Superior temporal gyrus (tissue), 1 donor: ENCODE results near the gene PTGER1.
A peak's percentile ranks its signal among the peaks of the same experiment; 100 is the strongest.
"Not testable (repeated sequence)": the region's sequence is repeated elsewhere in the genome, so short reads cannot be mapped to it uniquely, and the experiment has no call there.

Source experiments
- DNase-seq: peaks from one replicate; pipeline ENCODE4 v3.0.0-alpha.2; 2016; ENCODE audit errors: extremely low spot score

PTGER1 gene

GRCh38 chr19:14475251-14476073, at the start of gene PTGER1:
Gene PTGER1 (minus strand): TSS chr19:14475354. CDS start chr19:14474320, 1,034 bp downstream.
- DNase-seq: no peak

GRCh38 chr19:14520543-14520942, 45.4 kb upstream of the PTGER1 start:
- DNase-seq: no peak

DNA sequence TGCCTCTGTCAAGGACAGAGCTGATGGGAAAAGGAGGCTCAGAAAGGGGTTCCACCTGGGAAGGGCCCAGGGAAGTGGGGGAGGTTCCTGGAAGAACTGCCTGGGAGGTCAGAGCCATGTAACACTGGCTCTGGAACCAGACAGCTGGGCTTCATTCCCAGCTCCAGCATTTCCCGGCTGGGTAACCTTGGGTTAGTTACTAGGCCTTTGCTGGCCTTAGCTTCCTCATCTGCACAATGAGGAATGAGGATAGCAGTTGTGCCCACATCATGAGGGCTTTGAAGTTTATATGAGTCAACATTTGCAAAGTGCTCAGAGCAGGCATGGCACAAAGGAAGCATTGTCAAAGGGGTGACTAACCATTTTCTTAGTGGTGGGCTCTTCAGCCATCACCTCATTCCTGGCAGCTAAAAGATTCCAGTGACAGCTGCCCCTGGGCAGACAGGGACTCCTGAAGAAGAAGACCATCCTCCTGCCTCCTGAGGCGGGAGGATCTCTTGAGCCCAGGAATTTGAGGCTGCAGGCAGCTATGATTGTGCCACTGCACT, 44.8 kb upstream of the PTGER1 start:
- no peak for DNase-seq

- DNase-seq: no peak
Measured at GRCh38 chr19:14519245-14519859, 44.2 kb upstream of the PTGER1 start.

DNA sequence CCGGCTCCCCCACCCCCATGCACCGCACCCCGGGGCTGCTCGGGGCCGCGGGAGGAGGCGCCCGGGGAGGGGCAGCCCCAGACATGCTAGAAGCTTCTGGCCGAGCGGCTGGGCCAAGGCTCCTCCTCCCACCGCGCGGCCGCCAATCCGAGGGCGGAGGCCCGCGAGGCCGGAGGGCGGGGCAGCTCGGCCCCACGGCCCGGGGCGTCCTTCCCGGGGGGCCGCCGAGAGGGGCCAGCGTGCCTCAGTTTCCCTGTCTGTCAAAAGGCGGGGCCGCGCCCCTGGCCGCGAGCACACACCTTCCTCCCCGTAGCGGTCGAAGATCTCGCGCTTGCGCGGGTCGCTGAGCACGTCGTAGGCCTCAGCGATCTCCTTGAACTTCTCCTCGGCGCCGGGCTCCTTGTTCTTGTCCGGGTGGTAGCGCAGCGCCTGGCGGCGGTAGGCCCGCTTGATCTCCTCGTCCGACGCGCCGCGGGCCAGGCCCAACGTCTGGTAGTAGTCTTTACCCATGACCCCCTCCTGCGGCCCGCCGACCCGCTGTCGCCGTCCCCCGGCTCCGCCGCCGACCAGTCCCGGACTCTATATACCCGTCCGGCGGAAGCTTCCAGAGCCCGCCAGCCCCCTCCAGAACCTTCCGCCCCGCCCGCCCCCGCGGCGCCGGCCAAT, 42.8 kb upstream of the PTGER1 start, which contains the start of gene DNAJB1:
TSS of gene DNAJB1 (minus strand) at position 558 of the 666 bp plus-strand sequence. CDS start at position 510, 48 bp downstream.
- DNase-seq: peak; percentile 81

DNA sequence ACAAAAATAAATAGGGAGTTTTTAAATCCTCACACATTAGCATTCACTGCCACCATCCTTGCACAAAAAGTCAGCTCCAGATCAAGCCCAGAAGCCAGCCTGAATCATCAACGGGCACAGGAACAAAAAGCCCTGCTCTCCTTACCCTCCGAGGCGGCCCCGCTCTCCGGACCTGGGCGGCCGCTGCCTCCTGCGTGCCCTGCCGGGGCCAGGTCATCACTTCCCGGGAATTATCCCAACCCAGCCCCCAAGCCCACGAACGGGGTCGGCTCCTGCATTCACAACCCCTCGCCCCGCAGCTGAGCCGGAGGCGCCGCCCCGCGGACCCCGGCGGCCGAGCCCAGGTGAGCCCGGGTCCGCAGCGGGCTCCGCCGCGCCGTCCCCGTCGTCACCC, 42.3 kb upstream of the PTGER1 start:
- DNase-seq: no peak

GRCh38 chr19:14516746-14517438, 41.7 kb upstream of the PTGER1 start:
- DNase-seq: peak; percentile 35

GRCh38 chr19:14516048-14516534, 40.9 kb upstream of the PTGER1 start:
- DNase-seq: no peak

GRCh38 chr19:14515501-14516047, 40.4 kb upstream of the PTGER1 start:
- DNase-seq: no peak

DNA sequence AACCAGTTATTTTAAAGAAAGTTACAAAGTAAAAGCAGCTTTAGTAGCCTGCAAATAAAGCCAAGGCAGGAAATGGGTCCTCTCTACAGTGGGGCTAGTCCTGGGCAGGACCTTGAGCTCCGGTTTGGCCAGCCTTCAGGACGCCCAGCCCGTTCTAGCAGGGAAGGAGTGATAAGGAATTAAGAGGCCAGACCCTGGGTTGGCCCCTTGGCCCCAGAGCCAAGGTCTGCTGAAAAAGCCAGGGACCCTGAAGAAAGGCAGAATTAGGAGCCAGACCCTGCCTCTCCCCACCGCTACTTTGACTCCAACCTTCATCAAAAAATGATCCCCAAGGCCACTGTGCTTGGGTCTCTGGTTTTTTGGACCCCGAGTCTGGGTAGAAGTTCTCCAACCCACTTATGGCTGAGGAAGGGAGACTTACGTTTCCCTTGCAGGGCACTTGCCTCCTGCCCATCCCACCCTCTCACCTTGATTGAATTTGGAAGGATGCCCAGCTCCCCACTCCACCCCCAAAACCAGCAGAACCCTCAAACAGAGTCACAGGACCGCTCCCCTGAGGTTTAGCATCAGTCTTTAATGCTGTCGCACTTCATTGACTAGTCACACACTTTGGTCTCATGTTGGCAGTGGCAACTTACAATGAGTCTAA, 39.2 kb upstream of the PTGER1 start:
- DNase-seq: no peak

DNA sequence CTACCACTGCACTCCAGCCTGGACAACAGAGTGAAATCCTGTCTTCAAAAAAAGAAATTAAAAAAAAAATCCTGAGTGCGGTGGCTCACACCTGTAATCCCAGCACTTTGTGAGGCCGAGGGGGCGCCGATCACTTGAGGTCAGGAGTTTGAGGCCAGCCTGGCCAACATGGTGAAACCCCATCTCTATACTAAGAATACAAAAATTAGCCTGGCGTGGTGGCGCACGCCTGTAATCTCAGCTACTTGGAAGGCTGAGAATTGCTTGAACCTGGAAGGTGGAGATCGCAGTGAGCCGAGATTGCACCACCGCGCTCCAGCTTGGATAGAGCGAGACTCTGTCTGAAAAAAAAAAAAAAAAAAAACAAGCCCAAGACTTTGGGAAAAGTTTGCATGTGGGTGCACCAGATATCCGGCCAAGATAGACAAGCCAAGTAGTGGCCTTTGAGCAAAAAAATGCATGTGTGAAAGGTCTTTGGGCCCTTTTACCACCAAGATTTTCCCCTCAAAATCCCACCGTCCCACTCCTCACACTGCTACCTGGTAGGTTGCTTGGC, 37.3 kb upstream of the PTGER1 start:
- DNase-seq: no peak

DNA sequence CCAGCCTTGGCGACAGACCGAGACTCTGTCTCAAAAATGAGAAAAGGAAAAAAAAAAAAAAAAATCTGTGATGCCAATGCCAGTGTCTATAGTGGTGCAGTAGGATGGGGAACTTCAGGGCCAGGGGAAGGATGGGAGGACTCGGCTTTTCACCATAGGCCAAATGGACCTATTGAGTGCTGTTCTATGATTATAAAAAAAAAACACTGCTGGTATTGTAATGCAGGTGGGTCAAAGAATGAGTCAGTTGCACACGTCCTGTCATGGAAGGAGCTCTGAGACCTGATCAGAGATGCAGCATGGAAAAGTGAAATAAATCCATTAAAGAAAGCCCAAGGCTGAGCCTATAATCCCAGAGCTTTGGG, 36.1 kb upstream of the PTGER1 start:
- no peak for DNase-seq

- peak; percentile 75 for DNase-seq
Measured at GRCh38 chr19:14510311-14511228, 35.4 kb upstream of the PTGER1 start.

- DNase-seq: no peak
Measured at GRCh38 chr19:14507704-14508542, 32.8 kb upstream of the PTGER1 start.

GRCh38 chr19:14505488-14506239, 30.5 kb upstream of the PTGER1 start:
- DNase-seq: no peak

- not testable (repeated sequence) for DNase-seq
Measured at GRCh38 chr19:14504575-14504974, 29.4 kb upstream of the PTGER1 start.

- DNase-seq: no peak
Measured at GRCh38 chr19:14503285-14503684, 28.1 kb upstream of the PTGER1 start.
